ENCODE results near the gene TPRG1.

The TPRG1 gene

GRCh38 chr3:189260556-189261493 is 89.1 kb downstream of the TPRG1 start:
- no peaks in the 10 kb centered on the region for H3K4me1 ChIP-seq (ENCODE audit: control insufficient read depth, insufficient read depth, low read length)
- H3K9ac ChIP-seq (ENCODE audit: low read length in 2 of 2) = no peak overlapping the region
- H3K4me3 ChIP-seq (ENCODE audit: low read length in 2 of 2) = no peak overlapping the region
- H3K27ac ChIP-seq (ENCODE audit: low read length) = no peak overlapping the region
- no peaks in the 10 kb centered on the region for H3K36me3 ChIP-seq (ENCODE audit: control insufficient read depth in 2 of 2, insufficient read depth in 2 of 2, low read length in 2 of 2)
- no peaks in the 10 kb centered on the region for H3K9me3 ChIP-seq (ENCODE audit: control insufficient read depth in 2 of 2, low read length in 2 of 2)
- H3K27me3 ChIP-seq (ENCODE audit: control insufficient read depth in 1 of 2, insufficient read depth in 2 of 2, low read length in 2 of 2) = no peaks in the 10 kb centered on the region

- Histone ChIP-seq H3K4me1 (ENCODE audit: control insufficient read depth, insufficient read depth, low read length) (no peaks in the 10 kb centered on the region), H3K36me3 (ENCODE audit: control insufficient read depth in 2 of 2, insufficient read depth in 2 of 2, low read length in 2 of 2) (no peaks in the 10 kb centered on the region), H3K27ac (ENCODE audit: low read length) (no peak overlapping the region), H3K27me3 (ENCODE audit: control insufficient read depth in 1 of 2, insufficient read depth in 2 of 2, low read length in 2 of 2) (no peaks in the 10 kb centered on the region), H3K4me3 (ENCODE audit: low read length in 2 of 2) (no peak overlapping the region), H3K9me3 (ENCODE audit: control insufficient read depth in 2 of 2, low read length in 2 of 2) (no peaks in the 10 kb centered on the region), H3K9ac (ENCODE audit: low read length in 2 of 2) (no peak overlapping the region)
Observed at GRCh38 chr3:189262746-189263145, 91.0 kb downstream of the TPRG1 start.

- Histone ChIP-seq H3K4me3 (ENCODE audit: low read length in 2 of 2) (no peak overlapping the region), H3K9me3 (ENCODE audit: control insufficient read depth in 2 of 2, low read length in 2 of 2) (no peaks in the 10 kb centered on the region), H3K9ac (ENCODE audit: low read length in 2 of 2) (no peak overlapping the region), H3K4me1 (ENCODE audit: control insufficient read depth, insufficient read depth, low read length) (no peaks in the 10 kb centered on the region), H3K27me3 (ENCODE audit: control insufficient read depth in 1 of 2, insufficient read depth in 2 of 2, low read length in 2 of 2) (no peaks in the 10 kb centered on the region), H3K27ac (ENCODE audit: low read length) (no peak overlapping the region), H3K36me3 (ENCODE audit: control insufficient read depth in 2 of 2, insufficient read depth in 2 of 2, low read length in 2 of 2) (no peaks in the 10 kb centered on the region)
Observed at GRCh38 chr3:189267981-189268613, 96.3 kb downstream of the TPRG1 start.

- Histone ChIP-seq H3K9me3 (ENCODE audit: control insufficient read depth in 2 of 2, low read length in 2 of 2) (no peaks in the 10 kb centered on the region), H3K36me3 (ENCODE audit: control insufficient read depth in 2 of 2, insufficient read depth in 2 of 2, low read length in 2 of 2) (no peaks in the 10 kb centered on the region), H3K9ac (ENCODE audit: low read length in 2 of 2) (no peak overlapping the region), H3K27me3 (ENCODE audit: control insufficient read depth in 1 of 2, insufficient read depth in 2 of 2, low read length in 2 of 2) (no peaks in the 10 kb centered on the region), H3K4me1 (ENCODE audit: control insufficient read depth, insufficient read depth, low read length) (no peaks in the 10 kb centered on the region), H3K27ac (ENCODE audit: low read length) (no peak overlapping the region), H3K4me3 (ENCODE audit: low read length in 2 of 2) (no peak overlapping the region)
Observed at GRCh38 chr3:189269365-189269764, 97.6 kb downstream of the TPRG1 start.

- H3K9ac ChIP-seq (ENCODE audit: low read length in 2 of 2) = no peak overlapping the region
- H3K36me3 ChIP-seq (ENCODE audit: control insufficient read depth in 2 of 2, insufficient read depth in 2 of 2, low read length in 2 of 2) = no peaks in the 10 kb centered on the region
- no peaks in the 10 kb centered on the region for H3K4me1 ChIP-seq (ENCODE audit: control insufficient read depth, insufficient read depth, low read length)
- no peaks in the 10 kb centered on the region for H3K27me3 ChIP-seq (ENCODE audit: control insufficient read depth in 1 of 2, insufficient read depth in 2 of 2, low read length in 2 of 2)
- no peaks in the 10 kb centered on the region for H3K9me3 ChIP-seq (ENCODE audit: control insufficient read depth in 2 of 2, low read length in 2 of 2)
- H3K27ac ChIP-seq (ENCODE audit: low read length) = no peak overlapping the region
- H3K4me3 ChIP-seq (ENCODE audit: low read length in 2 of 2) = no peak overlapping the region
Observed at GRCh38 chr3:189270248-189270832, 98.6 kb downstream of the TPRG1 start.

GRCh38 chr3:189272500-189273119 is 100.8 kb downstream of the TPRG1 start:
- H3K36me3 ChIP-seq (ENCODE audit: control insufficient read depth in 2 of 2, insufficient read depth in 2 of 2, low read length in 2 of 2) = no peaks in the 10 kb centered on the region
- H3K4me3 ChIP-seq (ENCODE audit: low read length in 2 of 2) = no peak overlapping the region
- no peaks in the 10 kb centered on the region for H3K9me3 ChIP-seq (ENCODE audit: control insufficient read depth in 2 of 2, low read length in 2 of 2)
- no peak overlapping the region for H3K9ac ChIP-seq (ENCODE audit: low read length in 2 of 2)
- no peaks in the 10 kb centered on the region for H3K27me3 ChIP-seq (ENCODE audit: control insufficient read depth in 1 of 2, insufficient read depth in 2 of 2, low read length in 2 of 2)
- H3K27ac ChIP-seq (ENCODE audit: low read length) = no peak overlapping the region
- no peaks in the 10 kb centered on the region for H3K4me1 ChIP-seq (ENCODE audit: control insufficient read depth, insufficient read depth, low read length)

GRCh38 chr3:189273736-189274135 is 102.0 kb downstream of the TPRG1 start:
- Histone ChIP-seq H3K36me3 (ENCODE audit: control insufficient read depth in 2 of 2, insufficient read depth in 2 of 2, low read length in 2 of 2) (no peaks in the 10 kb centered on the region), H3K4me3 (ENCODE audit: low read length in 2 of 2) (no peak overlapping the region), H3K27ac (ENCODE audit: low read length) (no peak overlapping the region), H3K9me3 (ENCODE audit: control insufficient read depth in 2 of 2, low read length in 2 of 2) (no peaks in the 10 kb centered on the region), H3K27me3 (ENCODE audit: control insufficient read depth in 1 of 2, insufficient read depth in 2 of 2, low read length in 2 of 2) (no peaks in the 10 kb centered on the region), H3K4me1 (ENCODE audit: control insufficient read depth, insufficient read depth, low read length) (no peaks in the 10 kb centered on the region), H3K9ac (ENCODE audit: low read length in 2 of 2) (no peak overlapping the region)

- Histone ChIP-seq H3K27ac (ENCODE audit: low read length) (no peak overlapping the region), H3K36me3 (ENCODE audit: control insufficient read depth in 2 of 2, insufficient read depth in 2 of 2, low read length in 2 of 2) (no peaks in the 10 kb centered on the region), H3K9me3 (ENCODE audit: control insufficient read depth in 2 of 2, low read length in 2 of 2) (no peaks in the 10 kb centered on the region), H3K9ac (ENCODE audit: low read length in 2 of 2) (no peak overlapping the region), H3K4me1 (ENCODE audit: control insufficient read depth, insufficient read depth, low read length) (no peaks in the 10 kb centered on the region), H3K27me3 (ENCODE audit: control insufficient read depth in 1 of 2, insufficient read depth in 2 of 2, low read length in 2 of 2) (no peaks in the 10 kb centered on the region), H3K4me3 (ENCODE audit: low read length in 2 of 2) (no peak overlapping the region)
Observed at GRCh38 chr3:189275182-189275581, 103.4 kb downstream of the TPRG1 start.

- no peak overlapping the region for H3K27ac ChIP-seq (ENCODE audit: low read length)
- H3K9me3 ChIP-seq (ENCODE audit: control insufficient read depth in 2 of 2, low read length in 2 of 2) = no peaks in the 10 kb centered on the region
- no peaks in the 10 kb centered on the region for H3K36me3 ChIP-seq (ENCODE audit: control insufficient read depth in 2 of 2, insufficient read depth in 2 of 2, low read length in 2 of 2)
- no peaks in the 10 kb centered on the region for H3K27me3 ChIP-seq (ENCODE audit: control insufficient read depth in 1 of 2, insufficient read depth in 2 of 2, low read length in 2 of 2)
- H3K4me3 ChIP-seq (ENCODE audit: low read length in 2 of 2) = no peak overlapping the region
- no peaks in the 10 kb centered on the region for H3K4me1 ChIP-seq (ENCODE audit: control insufficient read depth, insufficient read depth, low read length)
- no peak overlapping the region for H3K9ac ChIP-seq (ENCODE audit: low read length in 2 of 2)
Observed at GRCh38 chr3:189275852-189276251, 104.1 kb downstream of the TPRG1 start.

GRCh38 chr3:189276444-189277219 is 104.9 kb downstream of the TPRG1 start:
- Histone ChIP-seq H3K4me3 (ENCODE audit: low read length in 2 of 2) (no peak overlapping the region), H3K27me3 (ENCODE audit: control insufficient read depth in 1 of 2, insufficient read depth in 2 of 2, low read length in 2 of 2) (no peaks in the 10 kb centered on the region), H3K9me3 (ENCODE audit: control insufficient read depth in 2 of 2, low read length in 2 of 2) (no peaks in the 10 kb centered on the region), H3K9ac (ENCODE audit: low read length in 2 of 2) (no peak overlapping the region), H3K4me1 (ENCODE audit: control insufficient read depth, insufficient read depth, low read length) (no peaks in the 10 kb centered on the region), H3K36me3 (ENCODE audit: control insufficient read depth in 2 of 2, insufficient read depth in 2 of 2, low read length in 2 of 2) (no peaks in the 10 kb centered on the region), H3K27ac (ENCODE audit: low read length) (no peak overlapping the region)

All from stomach smooth muscle (tissue), 2 donors.